ENCODE results near the gene GOLGA2. TPM values are rescaled to one million over a fixed set of nuclear protein-coding genes. Genes with fewer than 3 reads are reported as not detected.

Gene GOLGA2
- total and polyA plus RNA-seq, 2 donors (not counting 1 experiment from before 2014, with no cell fraction given) = 118 to 126 TPM

DNA sequence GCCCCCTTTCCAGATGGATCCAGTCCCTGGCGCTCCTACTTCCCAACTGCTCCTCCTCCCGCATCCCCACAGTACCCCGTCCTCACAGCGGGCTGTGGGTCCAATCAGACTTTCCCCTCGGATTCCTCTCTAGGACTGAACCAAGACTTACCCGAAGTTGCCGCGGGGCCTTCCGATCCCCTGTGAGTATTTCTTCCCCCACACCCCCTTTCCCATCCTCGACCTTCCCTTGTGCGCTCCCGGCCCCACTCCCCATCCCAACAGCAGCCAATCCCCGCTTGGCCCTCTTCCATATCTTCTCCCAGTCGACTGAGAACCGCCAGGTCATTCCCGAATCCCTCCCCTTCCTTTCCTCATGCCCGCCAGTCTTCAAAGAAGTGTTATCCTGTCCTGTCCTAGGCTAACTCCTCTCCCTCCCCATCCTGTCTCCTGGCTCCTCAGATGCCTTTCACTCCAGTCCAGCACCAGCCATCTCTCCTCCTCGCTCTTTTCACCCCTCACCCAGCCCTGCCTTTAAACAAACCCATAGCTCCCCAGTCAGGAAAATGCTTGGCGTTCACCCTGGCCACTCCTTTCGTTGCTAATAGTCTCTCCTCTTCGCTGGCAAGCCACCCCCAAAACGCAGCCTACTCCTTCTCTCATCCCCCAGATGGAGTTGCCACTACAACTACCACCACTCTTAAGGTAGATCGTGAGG is 915 bp upstream of the GOLGA2 start:
- Histone ChIP-seq H3K9ac (ENCODE audit: insufficient read depth, low read length) (peak overlapping the region; percentile 69), H2AFZ (ENCODE audit: low read length) (peak overlapping the region; percentile 81), H3K27me3 (ENCODE audit: control insufficient read depth, insufficient read depth, low read length) (no peaks in the 10 kb centered on the region), H3K4me1 (ENCODE audit: control insufficient read depth, extremely low read depth, insufficient read depth, low read length) (peaks cover 4% of the 10 kb centered on the region), H3K4me3 (replicated peaks in 1 of 4; ENCODE audit: control extremely low read depth in 1 of 4, insufficient read depth in 1 of 4, low read depth in 3 of 4, low read length in 4 of 4) (peak overlapping the region; percentile 86 to 93 (median 88)), H3K9me3 (ENCODE audit: control insufficient read depth, insufficient read depth, low read depth, low read length) (no peaks in the 10 kb centered on the region), H3K79me2 (ENCODE audit: control insufficient read depth, insufficient read depth, low read length) (peaks cover 31% of the 10 kb centered on the region), H3K36me3 (ENCODE audit: control insufficient read depth, insufficient read depth, low read length) (peaks cover 8% of the 10 kb centered on the region), H3K27ac (ENCODE audit: insufficient read depth, low read length) (peak overlapping the region; percentile 82), H4K20me1 (ENCODE audit: control insufficient read depth, extremely low read depth, insufficient read depth, low read length) (no peaks in the 10 kb centered on the region), H3K4me2 (ENCODE audit: extremely low read depth, insufficient read depth, low read length) (peak overlapping the region; percentile 97)
- TF ChIP-seq EZH2 (IDR thresholded peaks at IDR 0.05; ENCODE audit: low read length, missing control alignments) = no peak
- TF ChIP-seq, protein P1, sequence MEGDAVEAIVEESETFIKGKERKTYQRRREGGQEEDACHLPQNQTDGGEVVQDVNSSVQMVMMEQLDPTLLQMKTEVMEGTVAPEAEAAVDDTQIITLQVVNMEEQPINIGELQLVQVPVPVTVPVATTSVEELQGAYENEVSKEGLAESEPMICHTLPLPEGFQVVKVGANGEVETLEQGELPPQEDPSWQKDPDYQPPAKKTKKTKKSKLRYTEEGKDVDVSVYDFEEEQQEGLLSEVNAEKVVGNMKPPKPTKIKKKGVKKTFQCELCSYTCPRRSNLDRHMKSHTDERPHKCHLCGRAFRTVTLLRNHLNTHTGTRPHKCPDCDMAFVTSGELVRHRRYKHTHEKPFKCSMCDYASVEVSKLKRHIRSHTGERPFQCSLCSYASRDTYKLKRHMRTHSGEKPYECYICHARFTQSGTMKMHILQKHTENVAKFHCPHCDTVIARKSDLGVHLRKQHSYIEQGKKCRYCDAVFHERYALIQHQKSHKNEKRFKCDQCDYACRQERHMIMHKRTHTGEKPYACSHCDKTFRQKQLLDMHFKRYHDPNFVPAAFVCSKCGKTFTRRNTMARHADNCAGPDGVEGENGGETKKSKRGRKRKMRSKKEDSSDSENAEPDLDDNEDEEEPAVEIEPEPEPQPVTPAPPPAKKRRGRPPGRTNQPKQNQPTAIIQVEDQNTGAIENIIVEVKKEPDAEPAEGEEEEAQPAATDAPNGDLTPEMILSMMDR (conservative IDR thresholded peaks at IDR 0.05 in 1 of 2, IDR thresholded peaks at IDR 0.05 in 1 of 2; ENCODE audit: low read depth in 1 of 2, low read length in 2 of 2) = no peak
- peak; percentile 37 to 49 for DNase-seq (ENCODE audit: low read depth in 2 of 2)

DNA sequence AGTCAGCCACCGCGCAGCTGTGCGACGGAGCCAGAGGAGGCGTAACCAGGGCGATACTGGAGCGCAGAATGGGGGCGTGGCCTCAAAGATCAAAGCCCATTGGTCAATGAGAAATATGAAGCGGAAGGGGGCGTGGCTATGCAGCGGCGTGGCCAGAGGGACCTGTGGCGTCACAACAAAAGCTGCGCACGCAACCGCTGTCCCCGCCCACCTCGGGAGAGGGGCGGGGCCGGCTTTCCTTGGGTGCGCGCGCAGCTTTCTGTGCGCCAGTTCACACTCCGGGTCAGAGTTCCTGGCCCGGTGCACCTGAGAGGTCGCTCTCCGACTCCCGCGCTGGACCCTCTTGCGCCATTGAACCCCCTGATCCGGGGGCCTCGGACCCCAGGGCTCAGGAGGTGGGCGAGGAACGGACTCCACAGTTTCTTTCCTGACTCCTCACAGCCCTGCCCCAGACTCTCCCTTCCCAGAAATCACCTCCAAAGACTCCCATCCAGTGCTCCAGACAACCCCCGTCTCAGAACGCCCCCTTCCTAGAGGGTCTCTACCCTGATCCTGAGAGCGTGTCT is 284 bp upstream of the GOLGA2 start, which contains the start of gene SWI5:
SWI5 (plus strand) TSS at position 269 of the 566 bp plus-strand sequence.
- Histone ChIP-seq H4K20me1 (ENCODE audit: control insufficient read depth, extremely low read depth, insufficient read depth, low read length) (no peaks in the 10 kb centered on the region), H3K79me2 (ENCODE audit: control insufficient read depth, insufficient read depth, low read length) (peaks cover 31% of the 10 kb centered on the region), H3K4me1 (ENCODE audit: control insufficient read depth, extremely low read depth, insufficient read depth, low read length) (peaks cover 4% of the 10 kb centered on the region), H3K4me2 (ENCODE audit: extremely low read depth, insufficient read depth, low read length) (peak within 1 kb of the TSS; percentile 97), H3K9me3 (ENCODE audit: control insufficient read depth, insufficient read depth, low read depth, low read length) (no peaks in the 10 kb centered on the region), H3K36me3 (ENCODE audit: control insufficient read depth, insufficient read depth, low read length) (peaks cover 13% of the 10 kb centered on the region), H2AFZ (ENCODE audit: low read length) (peak within 1 kb of the TSS; percentile 81), H3K27ac (ENCODE audit: insufficient read depth, low read length) (peak within 1 kb of the TSS; percentile 96), H3K27me3 (ENCODE audit: control insufficient read depth, insufficient read depth, low read length) (no peaks in the 10 kb centered on the region), H3K4me3 (replicated peaks in 1 of 4; ENCODE audit: control extremely low read depth in 1 of 4, insufficient read depth in 1 of 4, low read depth in 3 of 4, low read length in 4 of 4) (peak within 1 kb of the TSS; percentile 86 to 99 (median 97)), H3K9ac (ENCODE audit: insufficient read depth, low read length) (peak within 1 kb of the TSS; percentile 97)
- peak; percentile 95 to 100 for DNase-seq (ENCODE audit: low read depth in 2 of 2)
- TF ChIP-seq, protein P1 (conservative IDR thresholded peaks at IDR 0.05 in 1 of 2, IDR thresholded peaks at IDR 0.05 in 1 of 2; ENCODE audit: low read depth in 1 of 2, low read length in 2 of 2) = no peak
- no peak for TF ChIP-seq EZH2 (IDR thresholded peaks at IDR 0.05; ENCODE audit: low read length, missing control alignments)

DNA sequence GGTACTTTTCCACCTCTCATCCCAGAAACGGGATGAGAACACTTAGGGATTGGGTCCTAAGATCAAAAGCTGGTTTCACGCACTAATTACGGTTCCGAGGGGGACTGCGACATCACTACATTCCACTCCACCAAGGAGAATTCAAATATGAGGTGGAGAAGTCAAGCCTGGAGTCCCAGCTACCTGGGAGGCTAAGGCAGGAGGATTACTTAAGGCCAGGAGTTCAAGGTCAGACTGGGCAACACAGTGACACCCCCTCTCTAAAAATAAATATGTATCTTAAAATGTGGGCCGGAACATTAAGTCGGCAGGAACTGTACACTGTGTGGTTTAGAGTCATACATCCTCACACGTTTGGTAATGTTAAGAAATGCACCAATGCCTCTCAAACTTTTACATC is 1.6 kb downstream of the GOLGA2 start:
- TF ChIP-seq, protein P1 (conservative IDR thresholded peaks at IDR 0.05 in 1 of 2, IDR thresholded peaks at IDR 0.05 in 1 of 2; ENCODE audit: low read depth in 1 of 2, low read length in 2 of 2) = no peak
- TF ChIP-seq EZH2 (IDR thresholded peaks at IDR 0.05; ENCODE audit: low read length, missing control alignments) = no peak
- no peaks in the 10 kb centered on the region for H3K9me3 ChIP-seq (ENCODE audit: control insufficient read depth, insufficient read depth, low read depth, low read length)
- H3K4me3 ChIP-seq (replicated peaks in 1 of 4; ENCODE audit: control extremely low read depth in 1 of 4, insufficient read depth in 1 of 4, low read depth in 3 of 4, low read length in 4 of 4) = peak overlapping the region; percentile 78 to 99 (median 97)
- H3K9ac ChIP-seq (ENCODE audit: insufficient read depth, low read length) = no peak overlapping the region
- no peak for DNase-seq (ENCODE audit: low read depth in 2 of 2)
- no peaks in the 10 kb centered on the region for H3K27me3 ChIP-seq (ENCODE audit: control insufficient read depth, insufficient read depth, low read length)
- H3K79me2 ChIP-seq (ENCODE audit: control insufficient read depth, insufficient read depth, low read length) = peaks cover 31% of the 10 kb centered on the region
- H4K20me1 ChIP-seq (ENCODE audit: control insufficient read depth, extremely low read depth, insufficient read depth, low read length) = no peaks in the 10 kb centered on the region
- H3K36me3 ChIP-seq (ENCODE audit: control insufficient read depth, insufficient read depth, low read length) = peaks cover 18% of the 10 kb centered on the region
- H3K4me2 ChIP-seq (ENCODE audit: extremely low read depth, insufficient read depth, low read length) = peak overlapping the region; percentile 89
- peaks cover 4% of the 10 kb centered on the region for H3K4me1 ChIP-seq (ENCODE audit: control insufficient read depth, extremely low read depth, insufficient read depth, low read length)
- no peak overlapping the region for H2AFZ ChIP-seq (ENCODE audit: low read length)
- H3K27ac ChIP-seq (ENCODE audit: insufficient read depth, low read length) = no peak overlapping the region

Measured in fibroblast of lung (primary cell).